ENCODE results near the gene ANGPTL2.
A peak's percentile ranks its signal among the peaks of the same experiment; 100 is the strongest.

Gene ANGPTL2

DNA sequence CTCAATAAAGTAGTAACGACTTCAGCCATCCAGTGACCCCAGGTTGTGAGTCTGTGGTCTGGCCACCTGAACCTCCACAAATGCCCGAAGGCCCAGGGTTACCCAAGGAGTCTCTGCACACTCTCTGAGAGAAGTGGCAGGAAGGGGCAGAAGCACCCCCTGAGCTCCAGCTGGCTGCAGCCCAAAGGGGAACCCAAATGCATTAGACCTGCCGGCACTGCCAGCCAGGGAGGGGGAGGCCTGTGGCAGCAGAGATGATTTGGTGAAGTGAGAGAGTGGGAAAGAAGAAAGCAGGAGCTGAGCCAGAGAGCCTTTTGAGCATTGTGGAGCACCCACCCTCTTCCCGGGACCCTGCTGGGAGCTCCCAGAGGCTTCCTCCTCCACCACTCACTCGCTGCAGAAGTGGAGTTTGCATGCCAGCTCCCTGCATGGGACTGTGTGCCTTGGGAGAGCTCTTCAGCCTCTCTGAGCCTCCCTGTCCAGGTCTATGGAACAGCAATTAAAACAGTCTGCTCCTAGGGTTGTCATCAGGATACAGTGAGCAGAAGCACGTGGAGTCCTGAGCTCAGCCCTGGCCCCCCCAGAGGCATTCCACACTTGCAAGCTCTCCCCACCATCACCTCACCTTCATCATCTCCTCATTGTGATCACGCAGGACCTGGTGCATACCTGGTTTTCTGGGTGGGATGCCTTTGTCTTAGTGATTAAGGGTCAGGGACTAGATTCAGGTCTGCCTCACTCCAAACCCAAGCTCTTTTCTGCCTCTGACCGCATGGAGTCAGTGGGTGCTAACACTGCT is 13.8 kb upstream of the ANGPTL2 start:
- DNase-seq (ENCODE audit: low read depth) = no peak

DNA sequence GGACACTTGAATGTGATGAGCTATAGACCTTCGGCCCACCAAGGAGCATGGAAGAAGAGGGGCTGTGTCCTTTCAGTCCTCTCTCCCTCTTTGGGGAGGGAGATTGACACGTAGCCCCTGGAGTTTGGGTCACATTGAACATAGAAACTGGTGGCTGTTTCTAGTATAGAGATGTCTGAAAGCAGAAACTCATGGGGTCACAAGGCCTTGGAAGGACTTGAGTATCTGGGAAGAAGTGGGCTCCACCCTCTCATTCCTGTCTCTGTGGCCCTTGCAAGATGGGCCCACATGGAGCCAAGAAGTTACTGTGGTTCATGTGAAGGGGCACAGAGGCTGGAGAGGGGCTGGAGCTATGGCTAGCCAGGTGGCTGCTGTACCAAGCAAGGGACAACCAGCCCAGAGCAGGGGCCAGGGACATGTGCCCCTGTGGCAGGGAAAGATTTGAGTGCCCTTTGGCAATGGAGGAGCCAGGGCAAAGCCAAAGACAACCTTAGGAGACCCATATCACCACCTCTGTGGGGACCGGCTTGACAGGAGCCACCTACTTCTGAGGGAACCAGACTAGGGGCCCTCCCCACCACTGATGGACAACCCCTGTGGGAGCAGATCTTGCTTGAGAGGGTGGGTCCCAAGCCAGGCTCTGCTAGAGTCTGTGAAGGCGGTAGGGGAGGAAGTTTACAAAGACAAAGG is 12.8 kb upstream of the ANGPTL2 start:
- no peak for DNase-seq (ENCODE audit: low read depth)

DNA sequence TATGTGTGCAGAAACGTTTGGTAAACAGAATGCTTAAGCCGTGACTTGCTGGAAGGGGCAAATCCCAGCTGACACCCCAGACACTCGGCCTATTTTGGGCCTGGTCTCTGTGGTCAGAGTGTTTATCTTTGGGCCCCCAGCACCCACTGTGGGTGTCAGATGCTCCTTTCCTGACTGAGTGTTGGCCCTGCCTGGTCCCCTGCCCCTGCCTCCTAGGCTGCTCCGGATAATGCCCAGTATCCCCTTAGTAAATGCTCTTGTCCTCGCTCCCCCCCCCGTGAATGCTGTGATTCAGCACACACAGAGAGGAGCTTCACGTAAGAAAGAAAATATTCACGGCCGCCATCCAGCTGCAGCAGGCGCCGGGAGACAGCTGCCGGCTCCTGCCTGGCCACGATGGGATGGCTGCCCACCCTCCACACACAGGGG is 11.3 kb upstream of the ANGPTL2 start:
- peak; percentile 93 for DNase-seq (ENCODE audit: low read depth)

DNA sequence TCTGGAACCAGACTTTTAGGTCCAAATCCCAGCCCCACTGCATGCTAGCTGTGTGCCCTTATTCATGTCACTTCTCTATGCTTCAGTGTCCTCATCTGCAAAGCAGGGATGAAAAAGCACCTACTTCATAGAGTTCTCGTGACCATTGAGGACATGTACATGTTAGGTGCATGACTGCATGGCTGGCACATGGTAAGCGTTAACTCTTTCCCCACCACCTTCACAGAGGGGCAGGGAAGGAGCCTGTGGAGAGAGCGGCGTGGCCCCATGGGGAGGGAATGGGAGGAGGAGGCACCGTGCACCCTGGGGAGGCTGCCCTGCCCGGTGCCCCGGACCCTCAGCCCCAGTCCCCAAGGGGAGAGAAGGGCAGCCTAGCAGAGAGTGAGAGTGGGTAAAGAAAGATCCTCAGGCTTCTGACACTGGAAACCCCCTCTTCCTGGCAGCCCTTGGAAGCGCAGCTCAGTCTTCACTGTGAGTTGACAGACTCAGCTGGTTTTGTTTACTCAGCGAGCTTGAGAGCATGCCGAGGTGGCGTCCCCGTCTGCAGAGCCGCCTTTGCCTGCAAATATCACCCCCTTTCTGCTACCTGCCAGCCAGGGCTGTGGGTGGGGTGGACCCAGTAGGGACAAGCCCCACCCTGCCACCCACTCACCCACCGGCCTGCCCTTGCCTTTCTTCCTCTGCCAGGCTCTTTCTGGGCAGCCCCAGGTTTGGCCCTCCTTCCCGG is 10.6 kb upstream of the ANGPTL2 start:
- peak; percentile 64 for DNase-seq (ENCODE audit: low read depth)

- DNase-seq (ENCODE audit: low read depth) = no peak
Observed at GRCh38 chr9:127132375-127132774, 9.9 kb upstream of the ANGPTL2 start.

GRCh38 chr9:127131871-127132270 is 9.4 kb upstream of the ANGPTL2 start:
- DNase-seq (ENCODE audit: low read depth) = peak; percentile 93

DNA sequence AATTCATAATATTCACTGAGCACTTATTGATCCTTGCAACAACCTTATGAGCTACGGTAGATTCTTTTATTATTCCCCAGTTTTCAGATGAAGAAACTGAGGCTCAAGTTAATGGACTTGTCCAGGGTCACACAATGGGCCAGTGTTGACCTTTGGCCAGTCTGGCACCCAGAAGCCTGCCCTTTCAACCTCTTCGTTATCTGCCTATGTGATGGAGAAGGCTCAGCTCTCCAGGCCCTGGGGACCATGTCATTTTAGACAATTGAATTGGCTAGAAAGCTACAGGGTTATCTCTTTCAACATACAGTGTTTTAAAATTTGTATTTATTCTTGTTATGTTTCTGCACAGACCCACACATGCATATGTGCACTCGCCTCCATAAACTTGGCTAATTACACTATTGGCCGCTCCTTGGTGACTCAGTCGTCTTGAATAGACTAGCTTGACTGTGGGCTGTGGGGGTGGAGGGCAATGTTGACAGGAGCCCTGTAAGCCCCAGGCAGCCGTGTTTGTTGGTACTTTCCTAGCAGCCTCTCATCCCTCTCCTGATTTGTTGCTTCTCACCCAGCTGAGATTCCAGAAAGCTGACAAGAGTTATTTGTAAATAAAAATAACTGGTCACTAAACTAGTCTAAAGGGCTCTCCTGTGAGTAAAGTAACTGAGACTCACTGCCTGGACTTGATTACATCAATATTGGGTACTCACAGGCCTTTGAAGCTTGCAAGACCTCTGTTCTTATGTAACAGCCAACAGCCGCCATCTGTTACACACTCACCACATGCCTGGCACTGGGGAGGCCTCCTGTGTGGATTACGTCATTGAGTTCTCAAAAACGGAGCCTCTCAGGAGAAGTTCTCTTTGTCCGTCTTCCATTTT is 8.5 kb upstream of the ANGPTL2 start:
- DNase-seq (ENCODE audit: low read depth) = peak; percentile 91

- DNase-seq (ENCODE audit: low read depth) = no peak
Observed at GRCh38 chr9:127130235-127130634, 7.8 kb upstream of the ANGPTL2 start.

- no peak for DNase-seq (ENCODE audit: low read depth)
Observed at GRCh38 chr9:127129718-127130085, 7.3 kb upstream of the ANGPTL2 start.

- no peak for DNase-seq (ENCODE audit: low read depth)
Observed at GRCh38 chr9:127129073-127129717, 6.8 kb upstream of the ANGPTL2 start.

- peak; percentile 76 for DNase-seq (ENCODE audit: low read depth)
Observed at GRCh38 chr9:127128341-127129072, 6.1 kb upstream of the ANGPTL2 start.

- peak; percentile 50 for DNase-seq (ENCODE audit: low read depth)
Observed at GRCh38 chr9:127126971-127127370, 4.5 kb upstream of the ANGPTL2 start.

- DNase-seq (ENCODE audit: low read depth) = no peak
Observed at GRCh38 chr9:127124792-127125191, 2.4 kb upstream of the ANGPTL2 start.

GRCh38 chr9:127124111-127124531 is 1.7 kb upstream of the ANGPTL2 start:
- no peak for DNase-seq (ENCODE audit: low read depth)

- no peak for DNase-seq (ENCODE audit: low read depth)
Observed at GRCh38 chr9:127123064-127123890, 842 bp upstream of the ANGPTL2 start.

DNA sequence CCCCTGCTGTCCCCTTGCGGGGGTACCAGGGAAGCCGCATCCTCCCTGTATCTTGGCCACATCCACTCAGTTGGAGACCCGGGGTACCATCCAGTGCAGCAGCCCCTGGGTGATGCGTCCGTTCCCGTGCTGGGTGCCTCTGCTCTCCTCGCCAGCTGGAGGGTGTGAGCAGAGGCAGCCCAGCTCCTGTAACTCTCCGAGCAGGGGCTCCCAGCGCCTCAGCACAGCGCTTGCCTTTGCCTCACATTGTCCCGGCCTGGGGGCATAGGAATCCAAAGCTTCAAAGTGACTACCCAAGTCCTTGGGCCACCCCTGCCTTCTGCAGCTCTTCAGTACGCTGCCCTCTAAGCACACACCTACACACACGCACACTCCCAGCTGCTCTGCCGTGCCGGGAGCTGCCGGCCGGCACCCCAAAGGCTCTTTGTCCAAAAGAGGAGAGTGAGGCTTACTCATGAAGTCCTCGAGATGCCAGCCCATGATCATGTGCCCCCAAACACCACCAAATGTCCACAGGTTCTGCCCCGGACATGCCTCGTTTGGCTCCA is 733 bp downstream of the ANGPTL2 start:
- peak; percentile 44 for DNase-seq (ENCODE audit: low read depth)

DNA sequence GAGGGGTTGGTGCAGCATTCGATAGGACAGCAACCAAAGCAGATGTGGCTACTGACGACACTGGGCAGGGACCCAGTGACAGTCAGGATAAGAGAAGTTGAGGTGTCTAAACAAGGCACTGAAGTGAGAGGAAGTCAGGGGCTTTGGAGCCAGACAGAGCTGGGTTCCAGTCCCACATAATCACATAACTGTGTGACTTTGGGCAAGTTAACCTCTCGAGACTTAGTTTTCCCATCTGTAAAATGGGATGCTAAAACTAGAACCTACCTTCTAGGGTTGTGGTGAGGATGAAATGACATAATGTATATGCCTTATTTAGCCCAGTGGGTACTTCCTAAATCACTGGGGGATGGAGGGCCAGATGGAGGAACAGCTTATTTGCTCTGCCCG is 3.1 kb downstream of the ANGPTL2 start:
- no peak for DNase-seq (ENCODE audit: low read depth)

GRCh38 chr9:127118597-127119319 is 3.7 kb downstream of the ANGPTL2 start:
- DNase-seq (ENCODE audit: low read depth) = no peak

- DNase-seq (ENCODE audit: low read depth) = no peak
Observed at GRCh38 chr9:127117801-127118200, 4.6 kb downstream of the ANGPTL2 start.
